NT2/D1 (cell line): ENCODE measurements around the gene CLEC16A.

Experiments
- DNase-seq: peaks from one replicate; pipeline ENCODE4 v3.0.0-alpha.2; 2011; ENCODE audit warnings: low read depth, low spot score
- H3K27me3 ChIP-seq: 2 replicates; pipeline ENCODE4 v1.6.0; 2011; ENCODE audit warnings: mild to moderate bottlenecking; ENCODE audit not compliant: insufficient read length, insufficient read depth
- H3K36me3 ChIP-seq: 2 replicates; pipeline ENCODE4 v1.6.1; 2011; ENCODE audit warnings: mild to moderate bottlenecking, low read length, mixed read lengths; ENCODE audit not compliant: insufficient read depth, insufficient read length
- H3K4me1 ChIP-seq: 2 replicates; pipeline ENCODE4 v1.5.1; 2011; ENCODE audit not compliant: insufficient read depth, insufficient read length
- H3K4me3 ChIP-seq: 2 replicates; pipeline ENCODE4 v1.5.1; 2011; ENCODE audit warnings: low read depth; ENCODE audit not compliant: insufficient read length
- H3K9ac ChIP-seq: 2 replicates; pipeline ENCODE4 v1.6.0; 2011; ENCODE audit warnings: low read depth; ENCODE audit not compliant: insufficient read length
- H3K9me3 ChIP-seq: 2 replicates; pipeline ENCODE4 v1.5.1; 2011; ENCODE audit warnings: mild to moderate bottlenecking, low read length; ENCODE audit not compliant: insufficient read depth
- SUZ12 ChIP-seq: IDR thresholded peaks from 2 replicates; pipeline ENCODE4 v1.6.1; 2011; ENCODE audit not compliant: insufficient read length, insufficient read depth; ENCODE audit errors: extremely low read depth
- YY1 ChIP-seq: IDR thresholded peaks from 2 replicates; pipeline ENCODE4 v1.6.1; 2011; ENCODE audit not compliant: insufficient read length, insufficient read depth
- ZNF274 ChIP-seq: IDR thresholded peaks from 2 replicates; pipeline ENCODE4 v1.6.1; 2011; ENCODE audit warnings: mild to moderate bottlenecking, low read depth, low read length

Gene CLEC16A

GRCh38 chr16:11126399-11127054 is 182.2 kb downstream of the CLEC16A start:
- Histone ChIP-seq H3K9me3 (no peaks in the 10 kb centered on the region), H3K4me3 (no peak overlapping the region), H3K4me1 (peaks cover 9% of the 10 kb centered on the region), H3K27me3 (no peaks in the 10 kb centered on the region), H3K36me3 (peaks cover 50% of the 10 kb centered on the region), H3K9ac (no peak overlapping the region)
- TF ChIP-seq ZNF274 (no peak), YY1 (no peak), SUZ12 (no peak)
- no peak for DNase-seq

GRCh38 chr16:11127610-11128195 is 183.3 kb downstream of the CLEC16A start:
- Histone ChIP-seq H3K9me3 (no peaks in the 10 kb centered on the region), H3K4me1 (peaks cover 11% of the 10 kb centered on the region), H3K9ac (no peak overlapping the region), H3K27me3 (no peaks in the 10 kb centered on the region), H3K36me3 (peaks cover 46% of the 10 kb centered on the region), H3K4me3 (no peak overlapping the region)
- no peak for TF ChIP-seq SUZ12
- no peak for TF ChIP-seq YY1
- no peak for TF ChIP-seq ZNF274
- DNase-seq: no peak

GRCh38 chr16:11128211-11129141 is 184.1 kb downstream of the CLEC16A start:
- Histone ChIP-seq H3K9ac (no peak overlapping the region), H3K4me1 (peaks cover 15% of the 10 kb centered on the region), H3K4me3 (no peak overlapping the region), H3K9me3 (no peaks in the 10 kb centered on the region), H3K27me3 (no peaks in the 10 kb centered on the region), H3K36me3 (peaks cover 39% of the 10 kb centered on the region)
- DNase-seq: no peak
- TF ChIP-seq SUZ12 (no peak), YY1 (no peak), ZNF274 (no peak)

- Histone ChIP-seq H3K27me3 (no peaks in the 10 kb centered on the region), H3K9ac (no peak overlapping the region), H3K36me3 (peaks cover 30% of the 10 kb centered on the region), H3K4me3 (no peak overlapping the region), H3K4me1 (peaks cover 19% of the 10 kb centered on the region), H3K9me3 (no peaks in the 10 kb centered on the region)
- TF ChIP-seq SUZ12: no peak
- no peak for TF ChIP-seq ZNF274
- no peak for TF ChIP-seq YY1
- DNase-seq: no peak
Measured at GRCh38 chr16:11129378-11129781, 185.0 kb downstream of the CLEC16A start.

- Histone ChIP-seq H3K9me3 (no peaks in the 10 kb centered on the region), H3K36me3 (peaks cover 13% of the 10 kb centered on the region), H3K9ac (no peak overlapping the region), H3K4me3 (no peak overlapping the region), H3K27me3 (no peaks in the 10 kb centered on the region), H3K4me1 (peaks cover 21% of the 10 kb centered on the region)
- TF ChIP-seq YY1 (no peak), SUZ12 (no peak), ZNF274 (no peak)
- no peak for DNase-seq
Measured at GRCh38 chr16:11130978-11131665, 186.8 kb downstream of the CLEC16A start.

GRCh38 chr16:11131706-11132105 is 187.3 kb downstream of the CLEC16A start:
- H3K27me3 ChIP-seq: no peaks in the 10 kb centered on the region
- no peak overlapping the region for H3K4me3 ChIP-seq
- H3K9ac ChIP-seq: no peak overlapping the region
- peaks cover 21% of the 10 kb centered on the region for H3K4me1 ChIP-seq
- no peaks in the 10 kb centered on the region for H3K9me3 ChIP-seq
- peaks cover 7% of the 10 kb centered on the region for H3K36me3 ChIP-seq
- DNase-seq: no peak
- TF ChIP-seq SUZ12 (no peak), YY1 (no peak), ZNF274 (no peak)
